ENCODE data around the gene NPHS1. TPM values are rescaled to one million over a fixed set of nuclear protein-coding genes. Genes with fewer than 3 reads are reported as not detected.

The NPHS1 gene
- total RNA-seq, 3 donors from 2014 or later (not counting 1 experiment from before 2014, with no cell fraction given), result 0.93 TPM; not detected in 2

DNA sequence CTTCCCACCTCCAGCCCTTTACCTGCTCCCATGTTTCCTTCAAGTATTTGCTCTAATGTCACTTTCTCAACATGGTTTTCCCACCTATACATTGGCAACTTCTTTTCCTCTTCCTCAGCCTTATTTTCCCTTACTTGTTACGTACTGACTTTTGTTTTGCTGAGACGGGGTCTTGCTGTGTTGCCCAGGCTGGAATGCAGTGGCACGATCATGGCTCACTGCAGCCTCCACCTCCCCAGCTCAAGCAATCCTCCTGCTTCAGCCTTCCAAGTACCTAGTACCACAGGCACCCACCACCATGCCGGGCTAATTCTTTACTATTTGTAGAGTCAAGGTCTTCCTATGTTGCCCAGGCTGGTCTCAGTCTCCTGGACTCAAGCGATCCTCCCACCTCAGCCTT is 44.7 kb downstream of the NPHS1 start:
- peaks cover 21 to 24% of the 10 kb centered on the region in 2 donors for H3K4me1 Mint-ChIP-seq
- H3K36me3 Mint-ChIP-seq, result no peaks in the 10 kb centered on the region
- Histone ChIP-seq H3K27ac (ENCODE audit: low read length) (no peak overlapping the region), H3K4me1 (ENCODE audit: control insufficient read depth, insufficient read depth, low read length) (peaks cover 22% of the 10 kb centered on the region), H3K27me3 (ENCODE audit: control insufficient read depth, insufficient read depth, low read length) (no peaks in the 10 kb centered on the region), H3K9me3 (ENCODE audit: control insufficient read depth, insufficient read depth, low read length) (no peaks in the 10 kb centered on the region), H3K4me3 (ENCODE audit: low read length) (no peak overlapping the region), H3K36me3 (ENCODE audit: control insufficient read depth, insufficient read depth, low read length) (no peaks in the 10 kb centered on the region)
- peaks cover 0 to 11% of the 10 kb centered on the region in 2 donors for H3K27me3 Mint-ChIP-seq (ENCODE audit: low read depth in 2 of 2)
- no peak for DNase-seq
- no peak for ATAC-seq
- intact Hi-C loops (cut with micrococcal nuclease), result no loop called here
- H3K9me3 Mint-ChIP-seq, result no peaks in the 10 kb centered on the region
- WGBS (ENCODE audit: insufficient coverage), result 95% methylated on average over 5 of the region's 5 CpGs
- H3K27ac Mint-ChIP-seq, result no peak overlapping the region
- TF ChIP-seq, protein P1, sequence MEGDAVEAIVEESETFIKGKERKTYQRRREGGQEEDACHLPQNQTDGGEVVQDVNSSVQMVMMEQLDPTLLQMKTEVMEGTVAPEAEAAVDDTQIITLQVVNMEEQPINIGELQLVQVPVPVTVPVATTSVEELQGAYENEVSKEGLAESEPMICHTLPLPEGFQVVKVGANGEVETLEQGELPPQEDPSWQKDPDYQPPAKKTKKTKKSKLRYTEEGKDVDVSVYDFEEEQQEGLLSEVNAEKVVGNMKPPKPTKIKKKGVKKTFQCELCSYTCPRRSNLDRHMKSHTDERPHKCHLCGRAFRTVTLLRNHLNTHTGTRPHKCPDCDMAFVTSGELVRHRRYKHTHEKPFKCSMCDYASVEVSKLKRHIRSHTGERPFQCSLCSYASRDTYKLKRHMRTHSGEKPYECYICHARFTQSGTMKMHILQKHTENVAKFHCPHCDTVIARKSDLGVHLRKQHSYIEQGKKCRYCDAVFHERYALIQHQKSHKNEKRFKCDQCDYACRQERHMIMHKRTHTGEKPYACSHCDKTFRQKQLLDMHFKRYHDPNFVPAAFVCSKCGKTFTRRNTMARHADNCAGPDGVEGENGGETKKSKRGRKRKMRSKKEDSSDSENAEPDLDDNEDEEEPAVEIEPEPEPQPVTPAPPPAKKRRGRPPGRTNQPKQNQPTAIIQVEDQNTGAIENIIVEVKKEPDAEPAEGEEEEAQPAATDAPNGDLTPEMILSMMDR (IDR thresholded peaks at IDR 0.05), result no peak
- no peak overlapping the region for H3K4me3 Mint-ChIP-seq

DNA sequence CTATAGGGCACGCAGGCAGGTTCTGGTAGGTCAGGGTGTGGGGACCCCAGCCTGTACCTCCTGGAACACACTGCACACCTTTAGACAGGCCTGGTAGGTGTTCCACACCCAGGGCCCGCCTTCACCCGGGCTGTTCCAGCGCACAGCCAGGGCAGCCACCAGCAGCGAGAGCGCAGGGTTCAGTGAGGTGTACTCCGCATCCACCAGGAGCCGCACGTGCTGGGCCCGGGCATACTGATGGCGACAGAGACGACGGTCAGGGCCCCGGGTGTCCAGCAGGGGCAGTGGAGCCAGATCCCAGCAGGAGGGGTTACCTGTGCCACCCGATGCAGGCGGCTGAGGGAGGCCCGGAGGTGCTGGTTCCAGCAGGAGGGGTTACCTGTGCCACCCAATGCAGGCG is 45.7 kb downstream of the NPHS1 start:
- H3K36me3 Mint-ChIP-seq, result no peaks in the 10 kb centered on the region
- no peaks in the 10 kb centered on the region for H3K27me3 ChIP-seq (ENCODE audit: control insufficient read depth, insufficient read depth, low read length)
- H3K4me3 Mint-ChIP-seq, result no peak overlapping the region
- no peak for ATAC-seq
- TF ChIP-seq, protein P1 (IDR thresholded peaks at IDR 0.05), result no peak
- no peaks in the 10 kb centered on the region for H3K9me3 Mint-ChIP-seq
- peaks cover 22% of the 10 kb centered on the region for H3K4me1 ChIP-seq (ENCODE audit: control insufficient read depth, insufficient read depth, low read length)
- DNase-seq, result no peak
- H3K9me3 ChIP-seq (ENCODE audit: control insufficient read depth, insufficient read depth, low read length), result no peaks in the 10 kb centered on the region
- peaks cover 21 to 24% of the 10 kb centered on the region in 2 donors for H3K4me1 Mint-ChIP-seq
- H3K27ac Mint-ChIP-seq, result no peak overlapping the region
- intact Hi-C loops (cut with micrococcal nuclease), result no loop called here
- peaks cover 0 to 8% of the 10 kb centered on the region in 2 donors for H3K27me3 Mint-ChIP-seq (ENCODE audit: low read depth in 2 of 2)
- WGBS (ENCODE audit: insufficient coverage), result 95% methylated on average over 18 of the region's 18 CpGs
- no peak overlapping the region for H3K27ac ChIP-seq (ENCODE audit: low read length)
- no peaks in the 10 kb centered on the region for H3K36me3 ChIP-seq (ENCODE audit: control insufficient read depth, insufficient read depth, low read length)
- H3K4me3 ChIP-seq (ENCODE audit: low read length), result no peak overlapping the region

DNA sequence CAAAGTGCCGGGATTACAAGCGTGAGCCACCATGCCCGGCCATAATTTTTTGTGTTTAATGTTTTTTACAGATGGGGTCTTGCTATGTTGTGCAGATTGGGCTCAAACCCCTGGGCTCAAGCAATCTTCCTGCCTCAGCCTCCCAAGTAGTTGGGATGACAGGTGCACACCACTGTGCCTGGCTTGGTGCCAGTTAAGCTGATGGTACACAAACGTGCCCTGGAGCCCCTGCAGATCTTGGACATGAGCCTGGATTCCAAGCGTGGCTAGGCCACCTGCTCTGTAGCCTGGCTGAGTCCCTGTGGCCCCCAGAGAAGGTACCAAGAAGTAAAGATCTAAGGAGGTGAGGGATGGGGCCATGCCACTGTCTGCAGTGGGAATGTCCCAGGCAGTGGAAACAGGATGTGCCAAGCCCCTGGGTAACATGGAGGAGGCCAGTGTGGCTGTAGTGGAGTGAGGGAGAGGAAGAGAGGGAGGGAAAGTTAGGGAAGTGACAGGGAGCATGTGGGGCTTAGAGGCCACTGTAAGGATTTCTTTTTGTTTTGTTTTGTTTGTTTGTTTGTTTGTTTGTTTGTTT is 46.7 kb downstream of the NPHS1 start:
- Histone ChIP-seq H3K4me3 (ENCODE audit: low read length) (no peak overlapping the region), H3K27me3 (ENCODE audit: control insufficient read depth, insufficient read depth, low read length) (no peaks in the 10 kb centered on the region), H3K27ac (ENCODE audit: low read length) (no peak overlapping the region), H3K36me3 (ENCODE audit: control insufficient read depth, insufficient read depth, low read length) (no peaks in the 10 kb centered on the region), H3K4me1 (ENCODE audit: control insufficient read depth, insufficient read depth, low read length) (peaks cover 22% of the 10 kb centered on the region), H3K9me3 (ENCODE audit: control insufficient read depth, insufficient read depth, low read length) (no peaks in the 10 kb centered on the region)
- Mint-ChIP-seq H3K4me1 (peaks cover 21 to 24% of the 10 kb centered on the region in 2 donors), H3K9me3 (no peaks in the 10 kb centered on the region), H3K4me3 (no peak overlapping the region), H3K27me3 (ENCODE audit: low read depth in 2 of 2) (peaks cover 0 to 3% of the 10 kb centered on the region in 2 donors), H3K36me3 (no peaks in the 10 kb centered on the region), H3K27ac (no peak overlapping the region)
- TF ChIP-seq, protein P1 (IDR thresholded peaks at IDR 0.05), result no peak
- no peak for DNase-seq
- no peak for ATAC-seq
- 81% methylated on average over 5 of the region's 5 CpGs for WGBS (ENCODE audit: insufficient coverage)
- intact Hi-C loops (cut with micrococcal nuclease), result no loop called here

DNA sequence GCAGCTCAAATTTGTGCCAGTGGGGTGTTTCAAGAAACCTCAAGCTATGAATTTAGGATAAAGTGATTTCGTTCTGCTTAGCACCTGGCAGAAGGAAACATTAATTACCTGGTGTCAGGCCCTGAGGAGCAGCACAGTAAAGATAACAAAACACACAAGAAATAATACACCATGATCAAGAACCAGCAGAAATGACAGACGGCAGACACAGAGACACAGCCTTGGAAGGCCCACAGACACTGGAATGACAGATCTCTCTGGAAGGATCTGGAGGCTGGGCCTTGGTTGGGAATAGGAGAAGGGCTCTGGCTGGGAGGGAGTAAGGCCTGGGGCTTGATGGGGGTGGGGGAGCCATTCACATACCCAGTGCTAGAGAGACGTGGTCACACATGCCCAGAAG is 50.5 kb downstream of the NPHS1 start:
- peaks cover 18 to 28% of the 10 kb centered on the region in 2 donors for H3K4me1 Mint-ChIP-seq
- Histone ChIP-seq H3K27ac (ENCODE audit: low read length) (no peak overlapping the region), H3K9me3 (ENCODE audit: control insufficient read depth, insufficient read depth, low read length) (no peaks in the 10 kb centered on the region), H3K4me1 (ENCODE audit: control insufficient read depth, insufficient read depth, low read length) (peaks cover 30% of the 10 kb centered on the region), H3K36me3 (ENCODE audit: control insufficient read depth, insufficient read depth, low read length) (no peaks in the 10 kb centered on the region), H3K27me3 (ENCODE audit: control insufficient read depth, insufficient read depth, low read length) (peaks cover 2% of the 10 kb centered on the region), H3K4me3 (ENCODE audit: low read length) (no peak overlapping the region)
- no peak for DNase-seq
- no peak overlapping the region for H3K4me3 Mint-ChIP-seq
- intact Hi-C loops (cut with micrococcal nuclease), result no loop called here
- no peaks in the 10 kb centered on the region for H3K36me3 Mint-ChIP-seq
- H3K27ac Mint-ChIP-seq, result no peak overlapping the region
- peaks cover 0 to 14% of the 10 kb centered on the region in 2 donors for H3K27me3 Mint-ChIP-seq (ENCODE audit: low read depth in 2 of 2)
- TF ChIP-seq, protein P1 (IDR thresholded peaks at IDR 0.05), result no peak
- ATAC-seq, result no peak
- 84% methylated on average over 2 of the region's 3 CpGs for WGBS (ENCODE audit: insufficient coverage)
- no peaks in the 10 kb centered on the region for H3K9me3 Mint-ChIP-seq
